GM19468 (cell line): ENCODE results near the gene ERBB2.
"Not testable (repeated sequence)": the region's sequence is repeated elsewhere in the genome, so short reads cannot be mapped to it uniquely, and the experiment has no call there.

Source experiments
- ATAC-seq: cut with Tn5 transposase; IDR thresholded peaks from one replicate; pipeline ENCODE4 v1.9.1; 2021; ENCODE audit warnings: mild to moderate bottlenecking, moderate library complexity, moderate number of reproducible peaks; ENCODE audit not compliant: unreplicated experiment; ENCODE audit errors: extremely low read depth

Gene ERBB2

GRCh38 chr17:39701012-39701783, 1.3 kb downstream of the ERBB2 start:
- ATAC-seq: no peak

DNA sequence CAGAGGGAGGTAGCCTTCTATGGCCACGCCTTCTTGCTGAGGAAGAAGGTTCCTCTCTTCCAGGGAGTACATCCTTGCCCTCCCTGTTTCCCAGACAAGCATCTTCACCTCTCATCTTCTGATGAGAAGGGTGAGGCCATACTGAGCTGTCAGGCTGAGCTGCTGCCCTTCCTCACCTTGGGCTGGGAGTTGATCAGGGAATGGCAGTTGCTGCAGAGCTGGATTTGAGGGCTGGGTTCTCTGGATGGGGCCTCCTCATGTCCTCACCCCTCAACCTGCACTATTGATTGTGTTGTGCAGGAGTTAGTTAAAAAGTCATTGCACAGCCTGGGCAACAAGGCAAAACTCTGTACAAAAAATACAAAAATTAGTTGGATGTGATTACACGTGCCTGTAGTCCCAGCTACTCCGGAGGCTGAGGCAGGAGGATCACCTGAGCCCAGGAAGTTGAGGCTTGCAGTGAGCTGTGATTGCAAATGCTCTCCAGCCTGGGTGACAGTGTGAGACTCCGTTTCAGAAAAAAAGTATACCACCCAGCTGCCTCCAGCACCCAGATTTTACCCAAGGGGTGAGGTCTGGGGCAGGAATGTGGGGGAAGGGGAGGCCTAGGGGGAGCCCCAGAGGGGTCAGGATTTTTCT, 2.0 kb downstream of the ERBB2 start:
- no peak for ATAC-seq

GRCh38 chr17:39702901-39703893, 3.3 kb downstream of the ERBB2 start:
- ATAC-seq: no peak

GRCh38 chr17:39703913-39704312, 4.0 kb downstream of the ERBB2 start:
- no peak for ATAC-seq

GRCh38 chr17:39704821-39705551, 5.1 kb downstream of the ERBB2 start:
- ATAC-seq: no peak

DNA sequence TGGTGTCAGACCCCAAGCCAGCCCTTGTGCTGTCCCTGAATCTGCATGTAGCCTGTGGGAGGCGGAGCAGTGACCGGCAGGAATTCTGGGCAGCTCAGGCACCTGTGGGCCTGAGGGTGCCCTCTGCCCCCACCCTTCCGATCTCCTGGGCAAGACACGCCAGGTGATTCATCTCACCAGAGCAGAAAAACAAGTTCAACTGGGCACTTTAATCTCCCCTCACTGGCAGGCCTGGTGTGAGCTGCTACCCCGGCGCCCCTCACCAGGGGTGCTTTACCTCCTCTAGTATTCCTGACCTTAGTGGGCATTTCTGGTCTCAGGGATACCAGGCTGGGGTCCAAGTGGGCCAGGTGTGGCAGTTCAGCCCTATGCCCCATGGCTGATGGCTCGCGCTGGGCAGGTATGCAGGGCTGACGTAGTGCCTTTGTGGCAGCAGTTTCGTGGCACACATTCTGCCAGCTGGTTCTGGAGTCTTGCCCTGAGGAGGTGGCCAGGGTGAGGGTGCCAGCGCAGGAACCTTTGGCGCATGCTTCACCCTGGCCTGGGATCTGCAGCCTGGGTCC, 6.0 kb downstream of the ERBB2 start:
- ATAC-seq: no peak

DNA sequence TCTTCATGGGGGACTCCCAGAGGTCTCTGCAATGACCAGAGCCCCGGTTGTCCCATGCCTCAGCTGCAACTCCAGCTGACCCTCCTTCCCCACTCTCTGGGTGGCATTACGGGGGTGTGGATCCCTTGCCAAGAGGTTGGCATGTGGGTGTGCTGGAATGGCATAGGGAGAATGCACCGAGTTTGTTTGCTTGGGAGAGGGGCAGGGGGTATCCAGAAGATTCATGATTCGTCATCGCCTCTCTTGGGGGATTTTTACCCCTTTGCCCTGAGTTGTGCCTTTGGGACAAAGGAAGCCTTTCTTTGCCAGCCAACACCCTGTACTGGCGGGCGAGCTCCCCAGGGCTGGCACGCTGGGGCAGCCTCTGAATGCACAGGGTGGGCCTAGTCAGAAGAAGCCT, 6.5 kb downstream of the ERBB2 start:
- no peak for ATAC-seq

GRCh38 chr17:39706921-39707337, 7.1 kb downstream of the ERBB2 start:
- ATAC-seq: no peak

- ATAC-seq: no peak
These were observed 9.6 kb downstream of the ERBB2 start for GRCh38 chr17:39709319-39709997.

GRCh38 chr17:39709998-39710964, 10.4 kb downstream of the ERBB2 start:
- no peak for ATAC-seq

DNA sequence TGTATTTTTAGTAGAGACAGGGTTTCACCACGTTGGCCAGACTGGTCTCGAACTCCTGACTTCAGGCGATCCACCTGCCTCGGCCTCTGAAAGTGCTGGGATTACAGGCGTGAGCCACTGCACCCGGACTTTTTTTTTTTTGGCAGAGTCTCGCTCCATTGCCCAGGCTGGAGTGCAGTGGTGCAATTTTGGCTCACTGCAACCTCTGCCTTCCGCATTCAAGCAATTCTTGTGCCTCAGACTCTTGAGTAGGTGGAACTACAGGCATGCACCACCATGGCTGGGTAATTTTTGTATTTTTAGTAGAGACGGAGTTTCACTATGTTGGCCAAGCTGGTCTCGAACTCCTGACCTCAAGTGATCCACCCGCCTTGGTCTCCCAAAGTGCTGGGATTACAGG, 11.2 kb downstream of the ERBB2 start:
- ATAC-seq: not testable (repeated sequence)

- no peak for ATAC-seq
These were observed 12.0 kb downstream of the ERBB2 start for GRCh38 chr17:39711851-39712250.

DNA sequence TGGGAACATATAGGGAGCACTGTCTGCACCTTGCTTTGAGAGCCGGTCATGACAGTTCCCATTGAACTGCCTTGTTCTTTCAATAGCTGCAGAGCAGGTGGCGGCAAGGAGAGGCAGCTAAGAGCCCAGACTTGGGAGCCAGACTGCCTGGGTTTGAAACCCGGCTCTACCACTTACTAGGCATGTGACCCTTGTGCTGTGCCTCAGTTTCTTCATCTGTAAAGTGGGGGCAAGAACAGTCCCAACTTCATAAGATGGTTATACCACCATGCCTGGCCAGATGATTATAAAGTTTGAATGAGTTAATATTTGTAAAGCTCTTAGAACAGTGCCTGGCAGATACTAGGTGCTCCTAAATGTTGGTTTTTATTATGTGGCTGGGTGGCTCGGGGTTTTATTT, 14.4 kb downstream of the ERBB2 start:
- no peak for ATAC-seq

GRCh38 chr17:39715375-39716072, 15.7 kb downstream of the ERBB2 start:
- no peak for ATAC-seq

DNA sequence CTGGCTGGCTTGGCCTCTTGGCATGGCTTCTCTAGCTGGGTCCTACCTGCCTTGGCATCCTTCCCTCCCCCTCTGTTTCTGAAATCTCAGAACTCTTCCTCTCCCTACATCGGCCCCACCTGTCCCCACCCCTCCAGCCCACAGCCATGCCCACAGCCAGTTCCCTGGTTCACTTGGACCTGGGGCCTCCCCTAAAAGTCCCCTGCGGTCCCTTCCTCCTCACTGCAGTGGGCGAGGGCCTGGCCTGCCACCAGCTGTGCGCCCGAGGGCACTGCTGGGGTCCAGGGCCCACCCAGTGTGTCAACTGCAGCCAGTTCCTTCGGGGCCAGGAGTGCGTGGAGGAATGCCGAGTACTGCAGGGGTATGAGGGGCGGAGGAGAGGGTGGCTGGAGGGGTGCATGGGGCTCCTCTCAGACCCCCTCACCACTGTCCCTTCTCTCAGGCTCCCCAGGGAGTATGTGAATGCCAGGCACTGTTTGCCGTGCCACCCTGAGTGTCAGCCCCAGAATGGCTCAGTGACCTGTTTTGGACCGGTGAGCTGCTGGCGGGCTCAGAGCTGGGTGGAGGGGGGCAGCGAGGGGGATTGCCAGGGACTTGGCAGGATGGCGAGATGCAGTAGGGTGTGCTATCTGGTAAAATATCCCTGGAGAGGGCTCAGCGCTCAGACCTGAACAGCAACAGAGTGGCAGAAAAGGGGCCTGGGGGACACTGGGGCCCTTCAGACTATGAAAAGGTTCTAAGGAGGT, 16.4 kb downstream of the ERBB2 start:
- no peak for ATAC-seq

DNA sequence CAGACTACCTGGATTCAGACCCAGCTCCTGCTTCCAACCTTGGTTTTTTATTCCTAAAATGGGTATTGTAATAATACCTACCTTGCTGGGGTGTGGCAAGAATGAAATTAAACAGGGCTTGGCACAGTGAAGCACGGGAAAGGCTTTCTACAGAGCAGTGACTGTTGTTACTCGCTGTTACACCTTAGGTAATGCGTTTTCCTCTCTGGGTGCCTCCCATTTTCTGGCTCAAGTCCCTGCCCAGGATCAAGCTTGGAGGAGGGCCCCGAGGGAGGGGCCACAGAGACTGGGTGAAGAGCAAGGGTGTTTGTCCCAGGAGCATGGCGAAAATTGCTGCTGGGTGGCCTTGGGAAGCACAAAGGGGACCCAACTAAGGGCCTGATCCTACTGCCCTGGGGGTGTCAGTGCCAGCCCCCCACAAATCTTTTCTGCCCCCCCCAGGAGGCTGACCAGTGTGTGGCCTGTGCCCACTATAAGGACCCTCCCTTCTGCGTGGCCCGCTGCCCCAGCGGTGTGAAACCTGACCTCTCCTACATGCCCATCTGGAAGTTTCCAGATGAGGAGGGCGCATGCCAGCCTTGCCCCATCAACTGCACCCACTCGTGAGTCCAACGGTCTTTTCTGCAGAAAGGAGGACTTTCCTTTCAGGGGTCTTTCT, 17.1 kb downstream of the ERBB2 start:
- ATAC-seq: no peak
